ENCODE measurements around the gene RITA1.

DNA sequence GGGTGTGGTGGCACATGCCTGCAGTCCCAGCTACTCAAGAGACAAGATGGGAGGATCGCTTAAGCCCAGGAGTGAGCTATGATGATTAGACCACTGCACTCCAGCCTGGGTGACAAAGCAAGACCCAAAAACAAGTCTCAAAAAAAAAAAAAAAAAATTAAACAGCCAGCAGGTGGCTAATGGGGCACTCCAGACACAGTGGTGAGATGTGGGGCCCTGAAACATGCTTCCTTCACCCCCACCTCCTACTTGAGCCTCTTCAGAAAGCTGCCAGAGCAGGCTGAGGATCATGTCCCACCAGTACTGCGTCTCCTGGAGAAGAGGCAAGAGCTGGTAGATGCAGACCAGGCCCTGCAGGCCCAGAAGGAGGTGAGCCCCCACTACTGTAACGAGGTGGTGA, 33.9 kb upstream of the RITA1 start:
- TF ChIP-seq, protein P1, sequence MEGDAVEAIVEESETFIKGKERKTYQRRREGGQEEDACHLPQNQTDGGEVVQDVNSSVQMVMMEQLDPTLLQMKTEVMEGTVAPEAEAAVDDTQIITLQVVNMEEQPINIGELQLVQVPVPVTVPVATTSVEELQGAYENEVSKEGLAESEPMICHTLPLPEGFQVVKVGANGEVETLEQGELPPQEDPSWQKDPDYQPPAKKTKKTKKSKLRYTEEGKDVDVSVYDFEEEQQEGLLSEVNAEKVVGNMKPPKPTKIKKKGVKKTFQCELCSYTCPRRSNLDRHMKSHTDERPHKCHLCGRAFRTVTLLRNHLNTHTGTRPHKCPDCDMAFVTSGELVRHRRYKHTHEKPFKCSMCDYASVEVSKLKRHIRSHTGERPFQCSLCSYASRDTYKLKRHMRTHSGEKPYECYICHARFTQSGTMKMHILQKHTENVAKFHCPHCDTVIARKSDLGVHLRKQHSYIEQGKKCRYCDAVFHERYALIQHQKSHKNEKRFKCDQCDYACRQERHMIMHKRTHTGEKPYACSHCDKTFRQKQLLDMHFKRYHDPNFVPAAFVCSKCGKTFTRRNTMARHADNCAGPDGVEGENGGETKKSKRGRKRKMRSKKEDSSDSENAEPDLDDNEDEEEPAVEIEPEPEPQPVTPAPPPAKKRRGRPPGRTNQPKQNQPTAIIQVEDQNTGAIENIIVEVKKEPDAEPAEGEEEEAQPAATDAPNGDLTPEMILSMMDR (IDR thresholded peaks at IDR 0.05), result no peak
- no peak for TF ChIP-seq EZH2 (IDR thresholded peaks at IDR 0.05; ENCODE audit: borderline replicate concordance, insufficient read depth, low read depth, low read length, poor library complexity, severe bottlenecking)
